Spleen (tissue), 13 donors: ENCODE measurements around the gene LRRIQ4. TPM values are rescaled to one million over a fixed set of nuclear protein-coding genes. Genes with fewer than 3 reads are reported as not detected.
A peak's percentile ranks its signal among the peaks of the same experiment; 100 is the strongest.

Experiments
- DNase-seq: peaks from one replicate; pipeline ENCODE4 v3.0.0-alpha.2; 2020
- H3K27ac ChIP-seq, 8 donors: fragments of 200-600 bp; sonication (generic) in 7 of 8; 1 replicate in 4 of 8; 2 replicates in 4 of 8; pipeline versions ENCODE4 v1.5.0 to v1.8.0; 2016 to 2021; ENCODE audit warnings: inconsistent platforms in 4 of 8, mild to moderate bottlenecking in 4 of 8, moderate library complexity in 1 of 8
- H3K27me3 ChIP-seq, 7 donors: fragments of 200-600 bp; sonication (generic) in 6 of 7; replicated peaks in 1 of 7; 1 replicate in 4 of 7; 2 replicates in 3 of 7; pipeline versions ENCODE4 v1.5.0 to v1.8.0; 2016 to 2021; ENCODE audit warnings: inconsistent platforms in 3 of 7, mild to moderate bottlenecking in 1 of 7
- H3K36me3 ChIP-seq, 6 donors: fragments of 200-600 bp; sonication (generic) in 5 of 6; 1 replicate in 4 of 6; 2 replicates in 2 of 6; pipeline versions ENCODE4 v1.5.0 to v1.8.0; 2016 to 2021; ENCODE audit warnings: inconsistent platforms in 2 of 6
- H3K4me1 ChIP-seq, 6 donors: fragments of 200-600 bp; sonication (generic) in 5 of 6; 1 replicate in 3 of 6; 2 replicates in 3 of 6; pipeline versions ENCODE4 v1.5.0 to v1.8.0; 2016 to 2021; ENCODE audit warnings: inconsistent platforms in 3 of 6
- H3K4me3 ChIP-seq, 8 donors: fragments of 200-600 bp; sonication (generic) in 7 of 8; 1 replicate in 4 of 8; 2 replicates in 4 of 8; pipeline versions ENCODE4 v1.5.0 to v1.8.0; 2016 to 2021; ENCODE audit warnings: inconsistent platforms in 4 of 8, mild to moderate bottlenecking in 4 of 8, moderate library complexity in 2 of 8
- H3K9me3 ChIP-seq, 8 donors: fragments of 200-600 bp; sonication (generic) in 7 of 8; 1 replicate in 4 of 8; 2 replicates in 4 of 8; pipeline versions ENCODE4 v1.5.0 to v1.8.0; 2016 to 2021; ENCODE audit warnings: inconsistent platforms in 4 of 8
- POLR2A ChIP-seq, 3 donors: fragments of 450-650 bp; IDR thresholded peaks; one replicate each; pipeline ENCODE4 v1.5.1; 2017; ENCODE audit warnings: antibody characterized with exemption in 3 of 3, mild to moderate bottlenecking in 1 of 3
- POLR2AphosphoS5 ChIP-seq, 3 donors: sonication (generic); formaldehyde crosslinking; IDR thresholded peaks; one replicate each; pipeline ENCODE4 v1.5.1; 2017; ENCODE audit warnings: antibody characterized with exemption in 3 of 3
- WGBS, 5 donors: extraction: QIAGEN DNeasy Blood & Tissue Kit in 3 of 5; methylation state at CpG; one replicate each; pipeline versions ENCODE4 v1.1.5 to v1.1.7; 2013 to 2018; 5-methylcytosine and 5-hydroxymethylcytosine counted together
- intact Hi-C: fragments of 100-400 bp; cut with DNase I; formaldehyde crosslinking; loops from one replicate; pipeline ENCODE4 v1.15.0; 2023; ENCODE audit warnings: low total_unique reads
- long read RNA-seq, 2 donors: transcript quantifications; one replicate each; lab custom pipeline, GENCODE V29; 2026
- polyA plus RNA-seq, 3 donors: library from polyadenylated mRNA; stranded (reverse); fragments of 200-250 nt; gene quantifications; one replicate each; pipeline ENCODE4 v1.2.1, GENCODE V29; 2013
- total RNA-seq, 7 donors: library from RNA; depleted of rRNA in 3 of 7; stranded (reverse); fragments of >200 nt in 3 of 7; fragmentation: NEBNext Ultra II Directional in 4 of 7; extraction: Animal tissue kit (Norgen Biotek cat#: 25700) in 4 of 7; gene quantifications; one replicate each; pipeline versions ENCODE4 v1.1.0 to v1.2.1, GENCODE V29; 2016 to 2021
- TF ChIP-seq, protein P1 (sequence below), 11 experiments: fragments of 200-600 bp in 7 of 11; fragments of 450-650 bp in 4 of 11; sonication (generic) in 4 of 11; IDR thresholded peaks in 8 of 11; conservative IDR thresholded peaks in 3 of 11; 1 replicate in 7 of 11; 2 replicates in 4 of 11; pipeline versions ENCODE4 v1.4.0 to v1.8.0; 2016 to 2021; ENCODE audit warnings: antibody characterized with exemption in 11 of 11, inconsistent platforms in 4 of 11, mild to moderate bottlenecking in 1 of 11
- donor health status: healthy with polysubstance abuse.
- donor health status: DM: no; HTN: no; CAD: no; lungs with moderate emphysema.
- donor health status: DM: no; HTN: no; CAD: no.
- donor health status: Bipolar disorder and iron deficiency.
- donor health status: healthy.
- donor health status: DM: no; HTN: no; CAD: no.
- donor health status: DM: yes; HTN: yes; CAD: no.

LRRIQ4 gene
- total RNA-seq (under 1 TPM in 2 of 7 donors, not detected in 5; 0.19 to 0.27 TPM), polyA plus RNA-seq (under 1 TPM in 1 of 3 donors, not detected in 2; 0.06 TPM)
- long read RNA-seq, donor 1: 0 reads
- long read RNA-seq, donor 2: 0 reads

DNA sequence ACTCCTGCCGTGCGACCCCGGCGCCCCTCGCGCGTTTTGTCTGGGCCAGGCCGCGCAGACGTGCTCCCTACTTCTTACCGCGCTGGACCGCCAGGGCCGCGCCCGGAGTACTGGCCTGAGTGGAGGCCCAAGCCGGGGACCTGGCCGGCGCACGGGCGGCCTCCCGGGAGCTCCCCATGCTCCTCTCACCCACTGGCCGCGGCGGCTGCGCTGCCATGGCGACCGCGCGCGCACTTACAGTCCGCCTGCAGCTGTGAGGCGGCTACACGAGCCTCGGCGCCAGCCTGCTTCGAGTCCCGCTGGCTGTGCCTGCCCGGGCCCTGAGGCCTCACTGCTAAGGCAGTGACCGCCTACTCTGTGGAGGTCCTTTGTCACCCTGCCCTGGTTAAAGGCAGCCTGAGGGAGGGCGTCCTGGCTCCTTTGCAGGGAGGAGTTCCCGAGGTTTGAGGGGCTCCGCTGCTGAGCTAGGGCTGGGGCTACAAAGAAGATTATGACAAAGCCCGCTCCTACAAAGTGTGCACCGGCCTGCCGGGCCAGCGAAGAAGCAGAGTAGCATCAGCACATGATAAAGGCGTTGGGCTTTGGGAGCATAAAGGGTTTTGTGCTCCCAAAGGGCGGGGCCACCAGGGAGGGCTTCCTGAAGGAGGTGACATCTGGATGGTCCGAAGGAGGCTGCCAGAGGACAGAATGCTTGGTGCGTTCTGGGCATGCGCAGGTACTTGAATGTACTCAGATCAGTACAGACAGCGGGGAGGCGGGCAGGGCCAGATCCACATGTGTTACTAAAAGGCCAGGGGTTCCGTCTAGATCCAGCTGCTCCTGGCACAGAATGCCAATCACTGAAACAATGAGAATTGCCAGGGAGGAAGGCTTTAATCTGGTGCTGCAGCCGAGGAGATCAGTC, at the start of gene LRRIQ4, which contains the start of gene LRRC34:
TSS of gene LRRIQ4 (plus strand) at position 539 of the 904 bp plus-strand sequence. CDS start 9,052 bp downstream, outside the sequence.
TSS of gene LRRC34 (minus strand) at position 573 of the 904 bp plus-strand sequence. CDS start at position 217, 356 bp downstream.
- intact Hi-C loops: no loop called here
- H3K4me1 ChIP-seq: peaks cover 6 to 38% (median 27%) of the 10 kb centered on the region in 6 donors
- H3K4me3 ChIP-seq: peak within 1 kb of the TSS; percentile 49 to 86 (median 64)
- peaks cover 0 to 16% (median 11%) of the 10 kb centered on the region in 8 donors for H3K9me3 ChIP-seq
- peak within 1 kb of the TSS; percentile 0 to 84 (median 77) for H3K27ac ChIP-seq
- H3K27me3 ChIP-seq: no peaks in the 10 kb centered on the region
- DNase-seq: peak; percentile 95
- H3K36me3 ChIP-seq: no peaks in the 10 kb centered on the region
- 2 to 24% (median 8%) methylated on average over 15 to 56 of the region's 56 CpGs for WGBS, 5 donors
- TF ChIP-seq, protein P1, sequence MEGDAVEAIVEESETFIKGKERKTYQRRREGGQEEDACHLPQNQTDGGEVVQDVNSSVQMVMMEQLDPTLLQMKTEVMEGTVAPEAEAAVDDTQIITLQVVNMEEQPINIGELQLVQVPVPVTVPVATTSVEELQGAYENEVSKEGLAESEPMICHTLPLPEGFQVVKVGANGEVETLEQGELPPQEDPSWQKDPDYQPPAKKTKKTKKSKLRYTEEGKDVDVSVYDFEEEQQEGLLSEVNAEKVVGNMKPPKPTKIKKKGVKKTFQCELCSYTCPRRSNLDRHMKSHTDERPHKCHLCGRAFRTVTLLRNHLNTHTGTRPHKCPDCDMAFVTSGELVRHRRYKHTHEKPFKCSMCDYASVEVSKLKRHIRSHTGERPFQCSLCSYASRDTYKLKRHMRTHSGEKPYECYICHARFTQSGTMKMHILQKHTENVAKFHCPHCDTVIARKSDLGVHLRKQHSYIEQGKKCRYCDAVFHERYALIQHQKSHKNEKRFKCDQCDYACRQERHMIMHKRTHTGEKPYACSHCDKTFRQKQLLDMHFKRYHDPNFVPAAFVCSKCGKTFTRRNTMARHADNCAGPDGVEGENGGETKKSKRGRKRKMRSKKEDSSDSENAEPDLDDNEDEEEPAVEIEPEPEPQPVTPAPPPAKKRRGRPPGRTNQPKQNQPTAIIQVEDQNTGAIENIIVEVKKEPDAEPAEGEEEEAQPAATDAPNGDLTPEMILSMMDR (IDR thresholded peaks at IDR 0.05 in 8 of 11, conservative IDR thresholded peaks at IDR 0.05 in 3 of 11): no peak
- peak in 2 of 3 donors; percentile 58 to 67 for TF ChIP-seq POLR2AphosphoS5 (IDR thresholded peaks at IDR 0.05)

- peak; percentile 94 for DNase-seq
- 0% methylated on average over 32 to 46 of the region's 46 CpGs for WGBS, 5 donors
- H3K9me3 ChIP-seq: peaks cover 0 to 13% (median 4%) of the 10 kb centered on the region in 8 donors
- no peaks in the 10 kb centered on the region for H3K27me3 ChIP-seq
- peak overlapping the region; percentile 52 to 84 (median 66) for H3K4me3 ChIP-seq
- peaks cover 0 to 28% (median 21%) of the 10 kb centered on the region in 6 donors for H3K4me1 ChIP-seq
- H3K36me3 ChIP-seq: no peaks in the 10 kb centered on the region
- peak in 1 of 3 donors; percentile 4 for TF ChIP-seq POLR2AphosphoS5 (IDR thresholded peaks at IDR 0.05)
- TF ChIP-seq, protein P1 (IDR thresholded peaks at IDR 0.05 in 8 of 11, conservative IDR thresholded peaks at IDR 0.05 in 3 of 11): peak in 1 of 11 experiments; percentile 3
- TF ChIP-seq POLR2A (IDR thresholded peaks at IDR 0.05): no peak
- peak overlapping the region; percentile 95 to 99 (median 98) for H3K27ac ChIP-seq
- intact Hi-C loops: loop anchor here (10.0 kb wide), 1 partner anchor 200 kb away; the partner anchor contains the start of gene SEC62
Observed at GRCh38 chr3:169764312-169764881, 48.3 kb upstream of the LRRIQ4 start.

DNA sequence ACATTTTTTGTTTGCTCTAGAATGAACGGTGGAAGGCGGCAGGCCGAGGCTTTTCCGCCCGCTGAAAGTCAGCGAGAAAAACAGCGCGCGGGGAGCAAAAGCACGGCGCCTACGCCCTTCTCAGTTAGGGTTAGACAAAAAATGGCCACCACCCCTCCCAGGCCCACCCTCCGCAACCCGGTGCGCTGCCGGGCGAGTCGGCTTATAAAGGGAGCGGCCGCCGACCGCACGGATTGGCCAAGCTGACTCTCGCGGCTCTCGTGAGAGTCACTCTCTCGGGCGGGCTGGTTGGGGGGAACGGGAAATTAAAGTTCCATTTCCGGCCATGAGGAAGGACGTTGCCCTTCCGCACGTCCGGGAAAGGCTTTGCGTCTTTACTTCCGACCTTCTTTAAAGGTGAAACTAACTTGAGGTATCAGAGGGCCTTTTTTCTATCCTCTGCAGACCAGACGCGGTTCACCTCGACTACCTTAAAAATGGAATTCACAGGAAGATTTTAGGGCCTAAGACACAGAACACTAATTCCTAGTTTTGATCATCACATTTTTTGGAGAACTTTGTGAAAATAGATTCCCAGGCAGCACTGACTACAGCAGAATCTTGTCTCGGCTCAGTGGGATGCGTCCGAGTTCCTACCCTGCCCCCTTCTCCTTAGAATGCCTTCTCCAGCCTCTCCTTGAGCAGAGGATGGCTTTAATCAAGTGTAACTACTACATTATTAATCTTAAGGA, 47.6 kb upstream of the LRRIQ4 start, which contains the start of gene TERC:
TSS of gene TERC (minus strand) at position 179 of the 731 bp plus-strand sequence.
- WGBS, 5 donors: 6 to 9% (median 8%) methylated on average over 39 to 42 of the region's 42 CpGs
- Histone ChIP-seq H3K36me3 (no peaks in the 10 kb centered on the region), H3K4me3 (peak within 1 kb of the TSS; percentile 52 to 84 (median 66)), H3K4me1 (peaks cover 0 to 32% (median 21%) of the 10 kb centered on the region in 6 donors), H3K9me3 (peaks cover 0 to 13% (median 4%) of the 10 kb centered on the region in 8 donors), H3K27me3 (no peaks in the 10 kb centered on the region), H3K27ac (peak within 1 kb of the TSS; percentile 95 to 99 (median 98))
- TF ChIP-seq POLR2AphosphoS5 (IDR thresholded peaks at IDR 0.05) (peak; percentile 98 to 99 (median 99)), POLR2A (IDR thresholded peaks at IDR 0.05) (peak in 2 of 3 donors; percentile 94 to 96)
- TF ChIP-seq, protein P1 (IDR thresholded peaks at IDR 0.05 in 8 of 11, conservative IDR thresholded peaks at IDR 0.05 in 3 of 11): peak in 3 of 11 experiments; percentile 23 to 26 (median 25)
- intact Hi-C loops: loop anchor here (10.0 kb wide), 1 partner anchor 200 kb away; the partner anchor contains the start of gene SEC62
- DNase-seq: peak; percentile 97
